HG02610 (cell line): ENCODE results near the gene CYP27B1.

Experiments used
- ATAC-seq: cut with Tn5 transposase; IDR thresholded peaks from one replicate; pipeline ENCODE4 v1.9.1; 2021; ENCODE audit warnings: mild to moderate bottlenecking, moderate library complexity; ENCODE audit not compliant: unreplicated experiment

CYP27B1 gene

GRCh38 chr12:57751788-57752667, 14.8 kb downstream of the CYP27B1 start, which contains the start of gene CDK4:
CDK4 (minus strand) TSS chr12:57752310; CDS start chr12:57751717, 593 bp downstream.
- ATAC-seq = peak; percentile 65

GRCh38 chr12:57751432-57751787, 15.5 kb downstream of the CYP27B1 start:
- ATAC-seq = no peak

- ATAC-seq = no peak
Measured at GRCh38 chr12:57750561-57751431, 16.1 kb downstream of the CYP27B1 start.

- ATAC-seq = no peak
Measured at GRCh38 chr12:57749061-57749460, 17.8 kb downstream of the CYP27B1 start.

- ATAC-seq = no peak
Measured at GRCh38 chr12:57746025-57746424, 20.9 kb downstream of the CYP27B1 start.

GRCh38 chr12:57745485-57745881, 21.4 kb downstream of the CYP27B1 start:
- no peak for ATAC-seq

GRCh38 chr12:57744777-57745484, 21.9 kb downstream of the CYP27B1 start, which contains the start of gene TSPAN31:
TSPAN31 (plus strand) TSS chr12:57745039; CDS start chr12:57745155, 116 bp downstream.
- peak; percentile 79 for ATAC-seq

- peak; percentile 37 for ATAC-seq
Measured at GRCh38 chr12:57744194-57744776, 22.6 kb downstream of the CYP27B1 start.

- no peak for ATAC-seq
Measured at GRCh38 chr12:57743769-57744168, 23.1 kb downstream of the CYP27B1 start.

- peak; percentile 51 for ATAC-seq
Measured at GRCh38 chr12:57741844-57742738, 24.8 kb downstream of the CYP27B1 start.

GRCh38 chr12:57741413-57741789, 25.5 kb downstream of the CYP27B1 start:
- ATAC-seq = no peak

- ATAC-seq = peak; percentile 58
Measured at GRCh38 chr12:57740656-57741412, 26.0 kb downstream of the CYP27B1 start.

GRCh38 chr12:57739914-57740538, 26.9 kb downstream of the CYP27B1 start:
- ATAC-seq = no peak

- no peak for ATAC-seq
Measured at GRCh38 chr12:57739387-57739786, 27.5 kb downstream of the CYP27B1 start.

GRCh38 chr12:57738661-57739237, 28.1 kb downstream of the CYP27B1 start, which contains the start of gene AGAP2:
AGAP2 (minus strand) TSS chr12:57738742; CDS start chr12:57738246, 496 bp downstream.
- no peak for ATAC-seq

- ATAC-seq = no peak
Measured at GRCh38 chr12:57737467-57738460, 29.1 kb downstream of the CYP27B1 start.
